ENCODE results near the gene ACP2.

The ACP2 gene

GRCh38 chr11:47245611-47246357 lies 2.8 kb downstream of the ACP2 start:
- H3K4me3 ChIP-seq (ENCODE audit: low read depth, low read length) = no peak overlapping the region
- no peak for DNase-seq (ENCODE audit: low read depth)
- no peak for TF ChIP-seq CTCF (IDR thresholded peaks at IDR 0.05; ENCODE audit: low read depth, low read length, missing control alignments)
- in situ Hi-C loops (cut with HindIII; ENCODE audit: low sequenced_read_pairs) = no loop called here

- in situ Hi-C loops (cut with HindIII; ENCODE audit: low sequenced_read_pairs) = no loop called here
- TF ChIP-seq CTCF (IDR thresholded peaks at IDR 0.05; ENCODE audit: low read depth, low read length, missing control alignments) = no peak
- H3K4me3 ChIP-seq (ENCODE audit: low read depth, low read length) = no peak overlapping the region
- DNase-seq (ENCODE audit: low read depth) = no peak
Observed at GRCh38 chr11:47244448-47245350, 3.9 kb downstream of the ACP2 start.

GRCh38 chr11:47243454-47243853 lies 5.2 kb downstream of the ACP2 start:
- DNase-seq (ENCODE audit: low read depth) = no peak
- H3K4me3 ChIP-seq (ENCODE audit: low read depth, low read length) = no peak overlapping the region
- TF ChIP-seq CTCF (IDR thresholded peaks at IDR 0.05; ENCODE audit: low read depth, low read length, missing control alignments) = no peak
- in situ Hi-C loops (cut with HindIII; ENCODE audit: low sequenced_read_pairs) = no loop called here

- no peak overlapping the region for H3K4me3 ChIP-seq (ENCODE audit: low read depth, low read length)
- TF ChIP-seq CTCF (IDR thresholded peaks at IDR 0.05; ENCODE audit: low read depth, low read length, missing control alignments) = no peak
- no peak for DNase-seq (ENCODE audit: low read depth)
- in situ Hi-C loops (cut with HindIII; ENCODE audit: low sequenced_read_pairs) = no loop called here
Observed at GRCh38 chr11:47242596-47243192, 5.9 kb downstream of the ACP2 start.

GRCh38 chr11:47241841-47242301 lies 6.7 kb downstream of the ACP2 start:
- DNase-seq (ENCODE audit: low read depth) = no peak
- in situ Hi-C loops (cut with HindIII; ENCODE audit: low sequenced_read_pairs) = no loop called here
- no peak overlapping the region for H3K4me3 ChIP-seq (ENCODE audit: low read depth, low read length)
- no peak for TF ChIP-seq CTCF (IDR thresholded peaks at IDR 0.05; ENCODE audit: low read depth, low read length, missing control alignments)

- H3K4me3 ChIP-seq (ENCODE audit: low read depth, low read length) = no peak overlapping the region
- TF ChIP-seq CTCF (IDR thresholded peaks at IDR 0.05; ENCODE audit: low read depth, low read length, missing control alignments) = no peak
- in situ Hi-C loops (cut with HindIII; ENCODE audit: low sequenced_read_pairs) = no loop called here
- no peak for DNase-seq (ENCODE audit: low read depth)
Observed at GRCh38 chr11:47239852-47240251, 8.8 kb downstream of the ACP2 start.
